Measurements from ENCODE around the gene TNFRSF17.
A peak's percentile ranks its signal among the peaks of the same experiment; 100 is the strongest.
"Not testable (repeated sequence)": the region's sequence is repeated elsewhere in the genome, so short reads cannot be mapped to it uniquely, and the experiment has no call there.

TNFRSF17 gene

DNA sequence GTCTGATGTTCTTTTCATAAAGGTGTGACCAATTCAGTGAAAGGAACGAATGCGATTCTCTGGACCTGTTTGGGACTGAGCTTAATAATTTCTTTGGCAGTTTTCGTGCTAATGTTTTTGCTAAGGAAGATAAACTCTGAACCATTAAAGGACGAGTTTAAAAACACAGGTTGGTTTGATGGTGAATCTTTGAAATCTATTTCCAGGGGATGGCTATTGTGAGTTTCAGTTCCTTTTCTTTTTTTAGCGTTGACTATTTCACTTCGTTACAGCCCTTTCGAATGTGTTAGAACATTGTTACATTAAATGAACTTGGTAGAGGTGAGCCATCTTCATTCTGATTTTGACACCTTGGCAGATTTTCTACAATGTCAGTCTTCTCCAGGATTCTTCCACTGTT lies 1.2 kb downstream of the TNFRSF17 start:
- peak overlapping the region; percentile 26 for H3K4me3 ChIP-seq (ENCODE audit: low read depth, low read length)
- TF ChIP-seq, protein P1, sequence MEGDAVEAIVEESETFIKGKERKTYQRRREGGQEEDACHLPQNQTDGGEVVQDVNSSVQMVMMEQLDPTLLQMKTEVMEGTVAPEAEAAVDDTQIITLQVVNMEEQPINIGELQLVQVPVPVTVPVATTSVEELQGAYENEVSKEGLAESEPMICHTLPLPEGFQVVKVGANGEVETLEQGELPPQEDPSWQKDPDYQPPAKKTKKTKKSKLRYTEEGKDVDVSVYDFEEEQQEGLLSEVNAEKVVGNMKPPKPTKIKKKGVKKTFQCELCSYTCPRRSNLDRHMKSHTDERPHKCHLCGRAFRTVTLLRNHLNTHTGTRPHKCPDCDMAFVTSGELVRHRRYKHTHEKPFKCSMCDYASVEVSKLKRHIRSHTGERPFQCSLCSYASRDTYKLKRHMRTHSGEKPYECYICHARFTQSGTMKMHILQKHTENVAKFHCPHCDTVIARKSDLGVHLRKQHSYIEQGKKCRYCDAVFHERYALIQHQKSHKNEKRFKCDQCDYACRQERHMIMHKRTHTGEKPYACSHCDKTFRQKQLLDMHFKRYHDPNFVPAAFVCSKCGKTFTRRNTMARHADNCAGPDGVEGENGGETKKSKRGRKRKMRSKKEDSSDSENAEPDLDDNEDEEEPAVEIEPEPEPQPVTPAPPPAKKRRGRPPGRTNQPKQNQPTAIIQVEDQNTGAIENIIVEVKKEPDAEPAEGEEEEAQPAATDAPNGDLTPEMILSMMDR (IDR thresholded peaks at IDR 0.05; ENCODE audit: borderline replicate concordance, insufficient read depth, low read depth, low read length), result no peak

DNA sequence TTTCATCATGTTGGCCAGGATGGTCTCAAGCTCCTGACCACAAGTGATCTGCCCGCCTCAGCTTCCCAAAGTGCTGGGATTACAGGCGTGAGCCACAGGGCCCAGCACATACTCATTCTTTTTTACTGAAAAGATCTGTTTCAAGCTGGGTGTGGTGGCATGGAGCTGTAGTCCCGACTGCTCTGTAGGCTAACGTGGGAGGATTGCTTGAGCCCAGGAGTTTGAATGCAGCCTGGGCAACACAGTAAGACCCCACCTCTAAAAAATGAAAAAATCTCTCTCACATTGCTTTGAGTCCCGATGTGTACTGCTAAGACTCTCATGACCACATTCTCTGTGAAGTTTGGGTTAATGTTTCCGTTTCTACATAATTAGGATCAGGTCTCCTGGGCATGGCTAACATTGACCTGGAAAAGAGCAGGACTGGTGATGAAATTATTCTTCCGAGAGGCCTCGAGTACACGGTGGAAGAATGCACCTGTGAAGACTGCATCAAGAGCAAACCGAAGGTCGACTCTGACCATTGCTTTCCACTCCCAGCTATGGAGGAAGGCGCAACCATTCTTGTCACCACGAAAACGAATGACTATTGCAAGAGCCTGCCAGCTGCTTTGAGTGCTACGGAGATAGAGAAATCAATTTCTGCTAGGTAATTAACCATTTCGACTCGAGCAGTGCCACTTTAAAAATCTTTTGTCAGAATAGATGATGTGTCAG lies 2.3 kb downstream of the TNFRSF17 start:
- H3K4me3 ChIP-seq (ENCODE audit: low read depth, low read length), result peak overlapping the region; percentile 35
- TF ChIP-seq, protein P1 (IDR thresholded peaks at IDR 0.05; ENCODE audit: borderline replicate concordance, insufficient read depth, low read depth, low read length), result no peak

DNA sequence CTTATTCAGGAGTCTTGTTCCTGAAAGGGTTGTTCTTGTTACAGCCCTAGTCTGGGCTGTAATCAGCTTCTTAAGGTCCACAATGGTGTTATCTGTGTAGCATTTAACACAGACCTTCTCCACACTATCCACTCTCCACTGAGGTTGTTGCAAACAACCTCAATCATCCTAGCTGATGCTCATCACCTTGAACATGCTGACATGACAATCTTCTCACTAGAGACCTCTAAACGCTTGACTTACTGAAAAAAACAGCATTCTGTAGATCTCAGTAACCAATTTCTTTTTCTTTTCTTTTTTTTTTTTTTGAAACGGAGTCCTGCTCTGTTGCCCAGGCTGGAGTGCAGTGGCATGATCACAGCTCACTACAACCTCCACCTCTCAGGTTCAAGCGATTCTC lies 3.6 kb downstream of the TNFRSF17 start:
- TF ChIP-seq, protein P1 (IDR thresholded peaks at IDR 0.05; ENCODE audit: borderline replicate concordance, insufficient read depth, low read depth, low read length), result no peak

DNA sequence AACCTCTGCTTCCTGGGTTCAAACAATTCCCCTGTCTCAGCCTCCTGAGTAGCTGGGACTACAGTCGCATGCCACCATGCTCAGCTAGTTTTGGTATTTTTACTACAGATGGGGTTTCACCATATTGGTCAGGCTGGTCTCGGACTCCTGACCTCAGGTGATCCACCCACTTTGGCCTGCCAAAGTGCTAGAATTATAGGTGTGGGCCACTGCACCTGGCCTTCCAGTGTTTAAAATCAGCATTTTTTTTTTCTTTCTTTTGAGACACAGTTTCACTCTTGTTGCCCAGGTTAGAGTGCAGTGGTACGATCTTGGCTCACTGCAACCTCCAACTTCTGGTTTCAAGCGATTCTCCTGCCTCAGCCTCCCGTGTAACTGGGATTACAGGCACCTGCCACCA lies 5.3 kb downstream of the TNFRSF17 start:
- H3K4me3 ChIP-seq (ENCODE audit: low read depth, low read length), result not testable (repeated sequence)

More for the DNA sequence above, 3.6 kb downstream of the TNFRSF17 start:
- no peak overlapping the region for H3K4me3 ChIP-seq (ENCODE audit: low read depth, low read length)

DNA sequence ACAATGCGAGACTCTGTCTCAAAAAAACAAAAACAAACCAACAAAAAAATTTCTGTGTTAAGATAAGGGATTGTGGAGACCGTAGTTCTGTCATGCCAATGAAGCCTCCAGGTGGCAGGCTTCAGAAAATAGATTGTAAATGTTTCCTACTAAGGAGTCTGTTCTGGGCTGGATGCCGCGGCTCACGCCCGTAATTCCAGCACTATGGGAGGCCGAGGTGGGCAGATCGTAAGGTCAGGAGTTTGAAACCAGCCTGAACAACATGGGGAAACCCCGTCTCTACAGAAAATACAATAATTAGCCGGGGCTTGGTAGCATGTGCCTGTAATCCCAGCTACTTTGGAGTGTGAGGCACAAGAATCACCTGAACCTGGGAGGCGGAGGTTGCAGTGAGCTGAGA lies 7.1 kb downstream of the TNFRSF17 start:
- TF ChIP-seq, protein P1 (IDR thresholded peaks at IDR 0.05; ENCODE audit: borderline replicate concordance, insufficient read depth, low read depth, low read length), result no peak
- H3K4me3 ChIP-seq (ENCODE audit: low read depth, low read length), result no peak overlapping the region

DNA sequence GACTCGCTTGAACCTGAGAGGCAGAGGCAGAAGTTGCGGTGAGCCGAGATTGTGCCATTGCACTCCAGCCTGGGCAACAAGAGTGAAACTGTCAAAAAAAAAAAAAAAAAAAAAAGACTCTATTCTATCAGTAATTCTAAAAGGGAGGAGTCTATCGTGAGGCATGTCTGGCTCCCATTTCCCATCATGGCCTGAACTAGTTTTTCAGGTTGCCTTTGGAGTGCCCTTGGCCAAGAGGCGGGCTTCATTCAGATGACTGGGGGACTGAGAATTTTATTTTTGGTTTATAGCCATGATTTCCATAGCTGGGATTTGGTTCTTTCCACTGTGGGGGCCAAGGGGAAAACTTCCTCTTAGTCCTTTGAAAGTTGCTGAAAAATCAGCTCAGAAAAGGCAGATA lies 8.1 kb downstream of the TNFRSF17 start:
- H3K4me3 ChIP-seq (ENCODE audit: low read depth, low read length), result no peak overlapping the region
- TF ChIP-seq, protein P1 (IDR thresholded peaks at IDR 0.05; ENCODE audit: borderline replicate concordance, insufficient read depth, low read depth, low read length), result no peak

DNA sequence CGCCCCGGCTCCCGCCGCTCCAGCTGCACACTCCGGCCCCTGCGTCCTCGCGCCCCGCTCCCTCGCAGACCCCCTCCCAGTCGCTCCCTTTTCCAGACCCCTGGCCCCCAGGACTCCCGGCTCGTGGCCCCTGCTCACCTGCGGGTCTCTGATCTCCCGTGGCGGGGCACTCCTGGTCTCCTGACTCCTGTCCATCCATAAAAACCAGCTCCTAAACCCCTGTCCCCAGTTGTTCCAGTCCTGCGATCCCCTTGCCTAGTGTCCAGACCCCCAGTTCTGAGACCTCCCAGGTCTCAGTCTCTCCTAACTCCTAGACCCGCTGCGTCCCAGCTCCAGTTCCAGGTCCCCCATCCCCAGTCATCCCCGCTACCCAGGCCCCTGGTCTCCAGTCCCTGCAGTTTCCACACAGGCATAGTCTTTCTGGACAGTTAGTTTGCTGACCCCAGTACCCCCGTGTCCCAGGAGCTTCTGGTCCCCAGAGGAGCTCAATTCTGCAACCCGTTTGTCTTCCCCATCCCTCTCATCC lies 11.9 kb downstream of the TNFRSF17 start:
- peak overlapping the region; percentile 78 for H3K4me3 ChIP-seq (ENCODE audit: low read depth, low read length)
- TF ChIP-seq, protein P1 (IDR thresholded peaks at IDR 0.05; ENCODE audit: borderline replicate concordance, insufficient read depth, low read depth, low read length), result no peak

Measured in GM12875 (cell line).